CD4-positive, alpha-beta T cell treated with Interleukin-15 for 4 hours (primary cell): ENCODE results near the gene EHMT2.
"Not testable (repeated sequence)": the region's sequence is repeated elsewhere in the genome, so short reads cannot be mapped to it uniquely, and the experiment has no call there.

Experiments used
- DNase-seq: peaks from one replicate; pipeline ENCODE4 v3.0.0-alpha.2; 2020; ENCODE audit warnings: low spot score

Gene EHMT2

DNA sequence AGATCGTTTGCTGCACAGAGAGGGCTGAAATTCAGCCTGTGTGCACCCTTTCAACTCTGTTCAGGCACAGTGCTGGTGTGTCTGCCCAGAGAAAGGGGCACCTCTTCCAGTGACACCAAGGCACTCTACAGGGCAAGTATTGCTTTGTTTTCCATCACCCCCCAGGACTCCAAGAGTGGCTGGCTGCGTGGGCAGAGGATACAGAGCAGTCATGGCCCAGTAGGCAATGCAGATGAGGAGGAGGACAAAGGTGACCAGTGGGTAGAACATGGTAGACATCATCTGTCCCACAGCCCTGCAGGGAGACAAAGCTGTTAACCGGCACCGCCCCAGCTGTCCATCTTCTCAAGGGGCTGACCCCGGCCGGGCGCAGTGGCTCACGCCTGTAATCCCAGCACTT lies 28.2 kb downstream of the EHMT2 start:
- DNase-seq, result no peak

DNA sequence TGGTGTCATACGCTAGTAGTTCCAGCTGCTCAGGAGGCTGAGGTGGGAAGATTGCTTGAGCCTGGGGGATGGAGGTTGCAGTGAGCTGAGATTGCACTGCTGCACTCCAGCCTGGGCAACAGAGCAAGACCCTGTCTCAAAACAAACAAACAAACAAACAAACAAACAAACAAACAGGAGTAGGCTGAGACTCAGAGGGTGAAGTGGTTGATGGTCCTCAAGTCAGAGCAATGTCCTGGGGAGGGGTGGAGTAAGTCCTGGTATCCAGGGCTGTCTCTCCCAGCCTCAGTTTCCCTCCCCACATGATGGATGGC lies 28.9 kb downstream of the EHMT2 start:
- DNase-seq, result not testable (repeated sequence)

DNA sequence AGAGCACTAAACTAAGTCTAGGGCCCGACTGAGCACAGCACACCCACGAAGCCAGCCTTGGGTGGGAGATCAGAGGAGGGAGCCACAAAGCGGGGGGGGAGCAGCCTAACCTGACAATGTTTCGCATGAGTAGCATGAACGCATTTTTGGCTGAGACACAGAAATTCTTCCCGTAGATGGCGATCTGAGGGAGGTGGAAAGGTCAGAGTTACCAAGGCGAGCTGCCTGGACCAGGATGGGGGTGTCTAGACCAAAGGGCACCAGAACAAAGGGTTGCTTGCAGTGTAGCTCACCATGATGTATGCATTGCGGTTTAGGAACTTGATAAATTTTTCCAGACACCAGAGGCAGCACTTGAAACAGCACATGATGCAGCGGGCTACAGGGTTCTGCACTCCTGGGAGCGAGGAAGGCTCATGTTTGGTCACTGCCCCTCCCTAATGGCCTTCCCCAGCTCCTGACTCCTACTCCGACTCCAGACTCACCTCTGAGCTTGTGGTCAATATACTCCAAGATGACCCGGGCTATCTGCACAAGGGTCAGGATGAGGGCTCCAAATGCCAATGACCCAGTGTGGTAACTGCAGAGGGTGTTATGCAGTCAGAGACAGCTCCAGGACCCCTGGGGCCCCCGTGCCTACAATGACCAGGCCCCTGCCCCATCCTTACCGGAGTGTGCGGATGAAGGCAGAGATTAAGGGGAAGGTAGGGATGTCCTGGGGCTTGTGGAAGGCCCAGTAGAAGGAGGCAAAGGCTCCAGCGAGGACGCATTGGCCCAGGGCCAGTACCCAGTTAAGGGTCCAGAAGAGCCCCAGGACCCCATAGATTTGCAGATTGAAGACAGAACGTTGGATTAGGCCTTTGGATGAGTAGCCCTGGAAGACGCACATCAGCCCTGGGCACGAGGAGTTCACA lies 32.0 kb downstream of the EHMT2 start:
- no peak for DNase-seq

DNA sequence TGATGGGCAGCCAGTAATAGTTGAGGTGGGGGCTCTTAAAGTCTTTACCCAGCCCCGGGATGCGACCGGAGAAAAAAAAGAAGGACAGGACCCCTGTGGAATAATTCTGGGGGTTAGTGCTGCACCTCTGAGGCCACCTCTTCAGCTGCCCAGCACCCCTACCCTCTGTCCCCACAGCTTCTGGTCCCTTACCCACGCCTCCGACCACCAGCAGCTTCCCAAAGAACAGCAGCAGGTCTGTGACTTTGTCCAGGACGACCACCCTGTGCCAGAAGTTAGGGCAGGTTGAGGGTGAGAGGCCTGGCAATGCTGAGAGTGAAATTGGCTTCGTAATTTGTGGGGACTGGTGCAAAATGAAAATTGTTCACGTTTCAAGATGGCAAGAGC lies 32.7 kb downstream of the EHMT2 start:
- DNase-seq, result no peak

DNA sequence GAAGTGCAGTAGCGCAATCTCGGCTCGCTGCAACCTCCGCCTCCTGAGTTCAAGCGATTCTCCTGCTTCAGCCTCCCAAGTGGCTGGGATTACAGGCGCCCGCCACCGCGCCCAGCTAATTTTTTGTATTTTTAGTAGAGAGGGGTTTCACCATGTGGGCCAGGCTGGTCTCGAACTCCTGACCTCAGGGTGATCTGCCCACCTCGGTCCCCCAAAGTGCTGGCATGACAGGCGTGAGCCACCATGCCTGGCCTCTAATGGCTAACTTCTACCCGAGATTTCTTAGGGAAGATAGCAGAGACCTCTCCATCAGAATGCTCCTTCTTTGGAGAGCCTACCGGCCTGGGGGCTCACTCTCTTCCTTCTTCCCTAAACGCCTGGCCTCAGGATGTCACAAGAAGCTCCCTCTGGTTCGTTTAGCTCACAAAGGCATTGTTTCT lies 33.4 kb downstream of the EHMT2 start:
- not testable (repeated sequence) for DNase-seq

DNA sequence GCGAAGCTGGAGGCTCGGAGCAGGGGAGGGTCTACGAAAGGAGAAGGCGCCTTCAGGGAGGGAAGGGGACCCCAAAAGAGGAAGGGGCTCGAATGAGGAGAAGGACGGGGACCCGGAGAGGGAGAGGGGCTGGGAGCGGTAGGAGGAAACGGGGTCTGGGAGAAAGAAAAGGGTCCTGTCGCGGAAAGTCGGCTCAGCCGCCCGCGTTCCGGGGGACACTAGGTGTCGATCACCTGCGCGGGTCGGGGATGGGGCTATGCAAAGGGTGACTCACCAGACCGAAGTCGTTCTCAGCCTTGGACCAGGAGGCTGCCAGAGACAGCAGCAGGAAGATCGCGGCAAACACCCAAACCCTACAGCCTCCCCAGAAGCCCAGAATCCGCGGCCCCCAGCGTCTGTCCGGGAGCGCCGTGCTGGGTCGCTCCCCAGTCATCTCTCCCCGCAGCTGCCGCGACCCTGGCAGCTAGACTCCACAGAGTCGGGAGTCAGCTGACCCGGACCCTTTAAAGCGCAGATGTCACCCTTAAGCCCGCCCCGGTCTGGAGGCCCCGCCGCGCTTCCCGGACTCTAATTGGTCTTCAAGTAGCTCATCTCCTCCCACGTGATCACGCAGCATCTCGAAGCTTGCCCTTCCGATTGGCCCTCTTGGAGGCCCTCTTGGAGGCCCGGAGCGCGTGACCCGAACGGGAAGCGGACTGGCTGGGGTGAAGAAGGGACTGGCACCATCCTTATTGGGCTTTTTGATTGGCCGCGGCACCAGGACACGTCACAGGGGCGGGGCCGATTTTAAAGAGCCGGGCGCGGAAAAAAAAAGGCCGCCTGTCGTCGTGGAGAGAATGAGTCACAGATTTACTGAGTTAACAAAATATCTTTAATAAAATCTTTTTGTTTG lies 34.9 kb downstream of the EHMT2 start, which contains the start of gene NEU1:
Gene NEU1 (minus strand): TSS at position 478 of the 892 bp plus-strand sequence. CDS start 45 bp downstream, at position 433.
- peak; percentile 100 for DNase-seq

DNA sequence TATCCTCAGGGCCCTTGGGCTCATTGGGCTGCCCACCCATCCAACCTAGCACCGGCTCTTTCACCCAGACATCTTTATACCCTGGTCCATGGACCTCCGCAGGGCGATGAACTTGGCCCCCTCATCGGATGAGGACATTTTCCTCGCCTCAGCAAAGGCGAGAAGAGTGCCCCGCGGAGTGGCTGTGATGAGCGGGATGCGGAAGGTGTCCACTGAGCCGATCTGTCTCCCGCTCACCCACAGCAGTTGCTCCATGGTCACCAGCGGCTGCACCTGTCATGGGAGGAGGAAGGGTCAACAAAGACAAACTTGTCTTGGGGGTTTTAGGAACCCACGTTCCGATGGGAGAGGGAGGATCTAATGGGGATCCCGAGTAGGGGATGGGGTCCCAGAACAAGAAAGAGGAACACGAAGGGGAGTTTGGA lies 35.6 kb downstream of the EHMT2 start:
- DNase-seq, result no peak

DNA sequence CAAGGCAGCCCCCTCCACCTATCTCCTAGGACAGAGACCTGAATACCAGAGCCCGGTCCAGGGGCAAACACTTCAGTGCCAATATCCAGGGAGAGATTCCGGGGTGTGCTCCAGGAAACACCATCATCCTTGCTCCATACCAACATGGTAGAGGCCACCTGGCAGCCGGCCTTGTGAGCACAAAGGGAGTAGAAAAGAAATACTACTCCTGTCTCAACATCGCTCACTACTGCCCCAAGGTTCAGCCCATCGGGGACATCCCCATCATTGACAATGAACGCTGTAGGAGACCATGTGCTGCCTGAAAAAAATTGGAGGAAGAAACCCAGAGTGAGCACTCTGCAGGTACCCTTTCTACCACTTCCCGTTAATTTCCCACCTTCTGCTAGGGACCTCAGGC lies 36.3 kb downstream of the EHMT2 start:
- no peak for DNase-seq

DNA sequence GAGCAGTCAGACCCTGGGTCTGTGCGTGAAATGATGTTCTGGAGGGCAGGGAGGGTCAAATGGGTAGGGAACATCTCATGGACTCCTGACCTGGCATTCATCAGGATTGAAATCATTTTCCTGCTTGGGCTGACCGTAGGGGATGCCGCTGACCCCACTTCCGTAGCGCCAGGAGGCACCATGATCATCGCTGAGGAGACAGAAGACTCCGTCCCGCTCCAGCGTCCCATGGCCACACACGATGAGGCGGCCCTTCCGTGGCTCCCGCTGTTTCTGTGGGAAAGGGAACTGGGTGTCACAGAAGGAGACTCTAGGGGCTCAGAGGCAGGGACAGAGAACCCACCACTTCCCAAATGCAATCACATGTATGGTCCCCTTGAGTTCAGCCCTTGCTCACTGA lies 37.1 kb downstream of the EHMT2 start:
- no peak for DNase-seq

DNA sequence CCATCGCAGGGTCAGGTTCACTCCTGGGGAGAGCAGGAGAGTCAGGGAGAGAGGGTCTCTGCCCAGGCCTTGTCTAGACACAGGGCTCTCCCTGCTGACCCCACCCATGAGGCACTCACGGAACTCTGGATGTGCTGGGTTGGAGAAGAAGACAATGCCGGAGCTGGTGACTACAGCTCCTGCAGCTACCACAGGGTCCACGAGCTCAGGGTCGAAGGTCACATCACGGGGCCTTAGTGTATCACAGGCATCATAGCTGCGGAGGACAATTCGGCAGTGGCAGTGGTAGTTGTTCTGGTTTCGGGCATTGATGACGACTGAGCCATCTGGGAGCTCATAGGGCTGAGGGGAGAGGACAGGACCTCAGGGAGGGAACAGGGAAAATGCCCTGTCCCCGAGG lies 37.6 kb downstream of the EHMT2 start:
- no peak for DNase-seq

DNA sequence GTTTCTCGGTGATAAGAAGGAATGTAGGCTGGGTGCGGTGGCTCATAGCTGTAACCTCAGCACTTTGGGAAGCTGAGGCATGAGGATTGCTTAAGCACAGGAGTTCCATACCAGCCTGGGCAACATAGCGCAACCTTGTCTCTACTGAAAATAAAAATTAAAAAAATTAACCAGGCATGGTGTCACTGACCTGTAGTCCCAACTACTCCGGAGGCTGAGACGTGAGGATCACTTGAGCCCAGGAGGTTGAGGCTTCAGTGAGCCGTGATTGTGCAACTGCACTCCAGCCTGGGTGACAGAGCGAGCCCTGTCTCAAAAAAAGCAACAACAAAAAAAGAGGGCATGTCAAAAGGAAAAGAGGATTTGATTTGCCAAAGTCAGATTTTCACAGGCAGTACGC lies 38.8 kb downstream of the EHMT2 start:
- DNase-seq, result no peak

DNA sequence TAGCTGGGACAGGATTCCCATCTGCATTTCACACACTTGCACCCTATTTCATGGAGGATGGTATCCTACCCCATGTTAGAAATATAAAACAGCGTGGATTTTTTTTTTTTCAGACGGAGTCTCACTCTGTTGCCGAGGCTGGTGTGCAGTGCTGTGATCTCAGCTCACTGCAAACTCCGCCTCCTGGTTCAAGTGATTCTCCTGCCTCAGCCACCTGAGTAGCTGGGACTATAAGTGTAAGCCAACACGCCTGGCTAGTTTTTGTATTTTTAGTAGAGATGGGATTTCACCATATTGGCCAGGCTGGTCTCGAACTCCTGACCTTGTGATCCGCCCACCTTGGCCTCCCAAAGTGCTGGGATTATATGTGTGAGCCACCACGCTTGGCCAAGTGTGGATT lies 39.7 kb downstream of the EHMT2 start:
- DNase-seq, result not testable (repeated sequence)

DNA sequence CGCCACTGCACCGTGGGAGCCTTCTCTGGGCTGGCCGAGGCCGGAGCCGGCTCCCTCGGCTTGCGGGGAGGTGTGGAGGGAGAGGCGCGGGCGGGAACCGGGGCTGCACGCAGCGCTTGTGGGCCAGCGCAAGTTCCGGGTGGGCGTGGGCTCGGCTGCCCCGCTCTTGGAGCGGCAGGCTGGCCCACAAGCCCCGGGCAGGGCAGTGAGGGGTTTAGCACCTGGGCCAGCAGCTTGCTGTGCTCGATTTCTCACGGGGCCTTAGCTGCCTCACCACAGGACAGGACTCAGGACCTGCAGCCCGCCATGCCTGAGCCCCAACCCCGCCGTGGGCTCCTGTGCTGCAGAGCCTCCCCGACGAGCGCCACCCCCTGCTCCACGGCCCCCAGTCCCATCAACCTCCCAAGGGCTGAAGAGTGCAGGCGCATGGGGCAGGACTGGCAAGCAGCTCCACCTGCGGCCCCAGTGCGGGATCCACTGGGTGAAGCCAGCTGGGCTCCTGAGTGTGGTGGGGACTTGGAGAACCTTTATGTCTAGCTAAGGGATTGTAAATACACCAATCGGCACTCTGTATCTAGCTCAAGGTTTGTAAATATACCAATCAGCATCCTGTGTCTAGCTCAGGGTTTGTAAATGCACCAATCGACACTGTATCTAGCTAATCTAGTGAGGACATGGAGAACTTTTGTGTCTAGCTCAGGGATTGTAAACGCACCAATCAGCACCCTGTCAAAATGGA lies 45.3 kb downstream of the EHMT2 start:
- DNase-seq, result not testable (repeated sequence)

DNA sequence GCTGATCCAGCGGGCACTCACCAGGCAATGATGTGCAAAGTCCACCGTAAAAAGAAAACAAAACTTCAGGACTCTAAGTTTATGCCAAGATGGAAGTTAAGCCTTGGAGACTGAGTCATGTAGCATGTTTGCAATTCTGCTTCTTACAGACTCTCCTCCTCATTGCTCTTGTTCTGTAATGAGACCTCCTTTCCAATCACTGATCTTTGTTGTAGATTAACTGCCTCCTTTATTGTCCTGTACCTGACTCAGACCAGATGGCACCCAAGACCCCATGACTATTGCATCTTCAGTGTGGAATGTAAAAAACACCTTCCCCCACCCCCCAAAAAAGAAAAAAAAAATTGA lies 46.0 kb downstream of the EHMT2 start:
- no peak for DNase-seq

DNA sequence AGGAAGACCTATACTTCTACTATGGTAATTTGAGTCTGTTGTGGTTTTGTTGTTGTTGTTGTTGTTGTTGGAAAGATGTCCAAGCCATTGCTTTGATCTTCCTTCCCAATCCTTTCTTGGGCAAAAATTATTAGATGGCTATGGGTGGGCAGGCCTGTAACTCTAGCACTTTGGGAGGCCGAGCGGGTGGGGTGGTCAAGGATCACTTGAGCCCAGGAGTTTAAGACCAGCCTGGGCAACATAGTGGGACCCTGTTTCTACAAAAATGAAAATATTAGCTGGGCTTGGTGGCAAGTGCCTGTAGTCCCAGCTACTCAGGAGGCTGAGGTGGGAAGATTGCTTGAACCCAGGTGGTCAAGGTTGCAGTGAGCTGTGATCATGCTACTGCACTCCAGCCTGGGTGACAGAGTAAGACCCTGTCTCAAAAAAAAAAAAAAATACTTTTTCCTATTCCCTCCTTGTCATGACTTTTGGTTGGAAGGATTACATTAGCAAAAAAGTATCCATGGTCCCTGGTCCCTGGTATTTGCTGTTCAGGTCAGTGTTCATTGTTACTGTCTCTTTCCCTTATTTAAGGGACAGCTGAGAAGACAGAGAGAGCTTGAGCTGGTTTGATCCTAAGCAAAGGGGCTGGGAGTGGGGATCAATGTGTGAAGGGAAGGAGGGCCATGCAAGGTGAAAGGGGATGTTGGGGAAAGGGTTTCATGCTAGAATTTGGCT lies 46.6 kb downstream of the EHMT2 start:
- no peak for DNase-seq

DNA sequence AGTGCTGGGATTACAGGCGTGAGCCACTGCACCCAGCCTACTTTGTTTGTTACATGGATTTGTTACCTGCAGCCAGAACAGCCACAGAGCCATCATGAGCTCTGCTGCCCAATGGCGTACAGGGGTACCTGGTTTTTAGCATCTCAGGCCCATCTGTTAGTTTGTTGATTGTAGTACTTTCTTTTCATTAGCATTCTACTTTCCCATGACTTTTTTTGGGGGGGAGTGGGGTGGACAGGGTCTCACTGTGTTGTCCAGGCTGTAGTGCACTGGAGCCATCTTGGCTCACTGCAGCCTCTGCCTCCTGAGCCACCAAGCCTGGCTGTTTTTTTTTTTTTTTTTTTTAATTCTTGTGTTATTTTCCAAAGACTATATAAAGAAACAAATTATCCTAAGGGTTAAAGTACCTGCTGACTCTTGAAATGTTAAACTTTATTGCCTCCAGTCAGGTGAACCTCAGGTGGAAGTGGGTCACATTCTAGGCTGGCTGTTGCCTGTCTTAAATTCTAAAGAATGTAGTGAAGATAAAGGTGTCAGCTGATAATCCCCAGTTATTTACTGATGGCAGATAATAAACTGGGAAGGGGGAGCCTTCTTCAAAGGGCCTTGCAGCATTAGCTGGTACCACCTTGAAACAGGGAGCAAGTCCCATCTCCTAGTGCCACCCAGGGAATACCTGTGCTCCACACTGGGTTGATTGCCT lies 50.1 kb downstream of the EHMT2 start:
- no peak for DNase-seq

DNA sequence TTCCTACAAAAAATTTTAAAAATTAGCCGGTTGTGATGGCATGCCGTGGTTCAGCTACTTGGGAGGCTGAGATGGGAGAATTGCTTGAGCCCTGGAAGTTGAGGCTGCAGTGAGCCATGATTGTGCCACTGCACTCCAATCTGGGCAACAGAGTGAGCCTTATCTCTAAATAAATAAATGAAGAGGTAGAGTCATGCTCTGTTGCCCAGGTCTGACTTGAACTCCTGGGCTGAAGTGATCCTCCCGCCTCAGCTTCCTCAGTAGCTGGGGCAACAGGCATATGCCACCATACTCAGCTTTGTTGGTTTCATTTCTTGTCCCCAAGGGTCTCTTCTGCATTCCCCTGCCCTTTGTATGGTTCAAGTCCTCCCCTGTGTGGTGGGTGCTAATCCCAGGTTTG lies 53.0 kb downstream of the EHMT2 start:
- no peak for DNase-seq

DNA sequence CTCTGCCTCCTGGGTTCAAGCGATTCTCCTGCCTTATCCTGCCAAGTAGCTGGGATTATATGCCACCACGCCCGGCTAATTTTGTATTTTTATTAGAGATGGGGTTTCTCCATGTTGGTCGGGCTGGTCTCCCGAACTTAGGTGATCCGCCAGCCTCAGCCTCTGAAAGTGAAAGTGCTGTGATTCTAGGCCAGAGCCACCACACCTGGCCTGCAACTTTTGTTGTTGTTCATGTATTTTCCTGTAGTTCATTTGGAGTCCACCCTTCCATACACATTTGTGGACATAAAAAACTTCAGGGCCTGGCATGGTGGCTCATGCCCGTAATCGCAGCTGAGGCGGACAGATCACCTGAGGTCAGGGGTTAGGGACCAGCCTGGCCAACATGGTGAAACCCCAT lies 55.4 kb downstream of the EHMT2 start:
- no peak for DNase-seq

DNA sequence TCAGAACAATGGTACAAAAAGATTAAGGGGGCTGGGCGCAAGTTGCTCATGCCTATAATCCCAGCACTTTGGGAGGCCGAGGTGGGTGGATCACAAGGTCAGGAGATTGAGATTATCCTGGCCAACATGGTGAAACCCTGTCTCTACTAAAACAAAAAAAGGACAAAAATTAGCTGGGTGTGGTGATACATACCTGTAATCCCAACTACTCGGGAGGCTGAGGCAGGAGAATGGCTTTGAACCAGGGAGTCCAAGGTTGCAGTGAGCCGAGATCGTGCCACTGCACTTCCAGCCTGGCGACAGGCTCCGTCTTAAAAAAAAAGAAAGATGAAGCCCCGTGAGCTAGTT lies 57.7 kb downstream of the EHMT2 start:
- DNase-seq, result not testable (repeated sequence)

DNA sequence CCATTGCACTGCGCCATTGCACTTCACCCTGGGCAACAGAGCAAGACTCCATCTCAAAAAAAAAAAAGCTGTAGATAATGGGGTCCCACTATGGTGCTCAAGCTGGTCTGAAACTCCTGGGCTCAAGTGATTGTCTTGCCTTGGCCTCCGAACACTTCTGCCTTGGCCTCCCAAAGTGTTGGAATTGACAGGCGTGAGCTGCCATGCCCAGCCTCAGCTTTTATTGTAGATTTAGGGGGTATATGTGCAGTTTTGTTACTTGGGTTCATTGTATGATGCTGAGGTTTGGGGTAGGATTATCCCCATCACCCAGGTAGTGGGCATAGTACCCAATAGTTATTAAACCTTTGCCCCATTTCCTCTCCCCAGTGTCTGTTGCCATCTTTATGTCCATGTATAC lies 58.5 kb downstream of the EHMT2 start:
- DNase-seq, result no peak

DNA sequence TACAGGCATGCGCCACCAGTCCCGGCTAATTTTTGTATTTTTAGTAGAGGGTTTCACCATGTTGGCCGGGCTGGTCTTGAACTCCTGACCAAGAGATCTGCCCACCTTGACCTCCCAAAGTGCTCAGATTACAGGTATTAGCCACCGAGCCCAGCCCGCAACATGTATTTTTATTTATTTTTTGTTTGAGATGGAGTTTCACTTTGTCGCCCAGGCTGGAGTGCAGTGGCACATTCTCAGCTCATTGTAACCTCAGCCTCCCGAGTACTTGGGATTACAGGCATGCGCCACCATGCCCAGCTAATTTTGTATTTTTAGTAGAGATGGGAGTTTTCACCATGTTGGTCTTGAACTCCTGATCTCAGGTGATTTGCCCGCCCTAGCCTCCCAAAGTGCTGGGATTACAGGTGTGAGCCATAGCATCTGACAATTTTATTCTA lies 59.4 kb downstream of the EHMT2 start:
- DNase-seq, result not testable (repeated sequence)
